Measurements from ENCODE around the gene TRPC6.

Gene TRPC6

DNA sequence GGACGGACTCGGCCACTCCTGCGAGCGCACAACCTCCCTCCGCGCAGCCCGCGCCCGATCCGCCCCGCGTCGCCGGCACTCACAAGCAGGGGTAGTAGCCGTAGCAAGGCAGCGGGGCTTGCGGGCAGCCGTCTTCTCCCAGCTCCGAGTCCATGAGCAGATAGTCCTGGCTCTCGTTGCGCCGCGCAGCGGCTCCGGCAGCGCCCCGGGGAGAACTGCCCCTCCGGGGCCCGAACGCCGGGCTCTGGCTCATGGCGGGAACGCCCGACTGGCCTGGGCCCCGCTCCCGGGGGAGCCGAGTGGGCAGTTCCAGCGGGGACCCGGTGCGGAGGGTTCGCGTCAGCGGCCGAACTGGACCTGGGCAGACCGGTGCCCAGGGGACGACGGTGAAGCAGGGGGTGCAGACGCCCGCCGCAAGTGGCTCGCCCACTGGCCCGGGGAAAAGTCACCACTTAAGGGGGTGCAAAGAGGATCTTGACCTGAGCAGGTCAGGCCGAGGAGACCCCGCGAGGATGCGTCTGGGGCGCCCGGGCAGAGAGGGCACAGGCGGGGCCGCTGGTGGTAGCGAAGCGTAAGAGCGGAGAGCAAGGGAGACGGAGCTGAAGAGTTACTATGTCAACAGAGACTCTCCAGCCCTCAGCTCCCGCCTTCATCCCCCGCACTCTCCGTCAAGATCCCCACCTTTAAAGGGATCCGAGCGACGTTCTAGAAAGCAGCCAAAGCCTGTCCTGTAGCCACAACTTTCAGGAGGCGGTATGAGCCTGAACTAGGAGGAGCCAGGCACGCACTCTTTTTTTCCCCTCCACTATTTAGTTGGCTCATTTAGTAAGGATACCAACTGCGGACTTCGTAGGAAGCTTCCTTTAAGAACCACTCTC is at the start of gene TRPC6:
Gene TRPC6, minus strand, starts transcription at position 757 of the 878 bp plus-strand sequence. Its CDS starts 504 bp downstream, at position 253.
- DNase-seq (ENCODE audit: low read depth, low spot score), result no peak

DNA sequence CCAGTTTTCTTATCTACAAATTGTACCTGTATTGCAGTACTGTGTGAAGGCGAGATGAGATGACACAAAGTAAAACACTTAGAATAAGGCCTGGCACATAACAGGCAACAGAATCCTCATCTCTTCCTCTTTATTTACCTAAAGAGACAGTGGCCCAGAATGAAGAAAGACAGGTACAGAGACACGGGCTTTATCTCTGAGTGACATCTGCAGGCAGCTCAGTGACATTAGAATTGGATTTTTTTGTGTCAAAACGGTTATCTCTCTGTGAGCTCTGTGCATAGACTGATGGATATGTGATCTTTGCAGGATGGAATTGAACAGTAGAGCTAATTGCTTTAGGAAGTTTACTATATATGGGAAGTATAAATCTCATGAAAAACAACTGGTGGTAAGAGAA is 36.2 kb upstream of the TRPC6 start:
- no peak for DNase-seq (ENCODE audit: low read depth, low spot score)

GRCh38 chr11:101618709-101619108 is 34.9 kb upstream of the TRPC6 start:
- no peak for DNase-seq (ENCODE audit: low read depth, low spot score)

DNA sequence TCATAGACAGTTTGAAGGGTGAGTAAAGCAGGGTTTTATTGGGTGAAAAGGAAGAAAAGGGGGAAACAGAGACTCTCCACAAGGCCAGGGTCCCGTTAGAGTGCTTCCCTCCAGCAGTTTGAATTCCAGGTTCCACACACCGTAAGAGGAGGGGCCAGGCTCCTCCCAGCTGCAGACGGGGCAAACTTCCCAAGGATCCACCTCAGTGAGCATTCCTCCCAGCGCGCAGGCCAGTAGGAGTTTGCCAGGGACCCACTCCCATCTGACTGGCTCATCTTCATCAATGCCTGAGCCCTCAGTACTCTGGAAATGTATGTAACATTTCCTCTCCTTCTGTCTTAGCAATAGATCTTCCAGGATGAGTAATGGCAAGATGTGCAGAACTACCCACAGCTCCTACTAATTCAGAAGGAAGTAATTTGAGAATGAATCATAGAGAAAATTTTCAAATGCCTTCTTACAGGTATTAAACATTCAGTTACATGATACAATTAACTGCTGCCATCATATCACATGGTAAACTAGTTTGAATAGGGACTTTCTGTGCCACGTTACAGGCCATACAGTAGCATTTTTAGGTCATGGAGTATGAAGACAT is 34.0 kb upstream of the TRPC6 start:
- DNase-seq (ENCODE audit: low read depth, low spot score), result no peak

DNA sequence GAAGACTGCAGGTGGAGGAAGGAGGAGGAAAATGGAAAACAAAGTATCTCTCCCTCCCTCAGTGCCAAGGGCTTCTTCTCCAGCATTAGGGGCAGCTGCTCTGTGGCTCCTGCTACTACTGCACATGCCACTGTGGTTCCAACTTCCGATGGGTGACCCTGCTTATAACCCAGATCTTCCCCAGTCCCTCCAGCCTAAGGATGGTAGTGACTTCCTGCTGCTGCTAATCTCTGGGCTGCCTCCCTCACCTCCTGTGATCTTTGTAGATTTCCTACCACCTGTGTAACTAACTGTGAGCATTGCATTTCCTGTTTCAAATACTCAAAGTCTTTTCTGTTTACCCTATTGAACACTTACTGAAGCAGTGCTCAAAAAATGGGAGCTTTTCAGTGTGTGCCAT is 28.7 kb upstream of the TRPC6 start:
- DNase-seq (ENCODE audit: low read depth, low spot score), result no peak

DNA sequence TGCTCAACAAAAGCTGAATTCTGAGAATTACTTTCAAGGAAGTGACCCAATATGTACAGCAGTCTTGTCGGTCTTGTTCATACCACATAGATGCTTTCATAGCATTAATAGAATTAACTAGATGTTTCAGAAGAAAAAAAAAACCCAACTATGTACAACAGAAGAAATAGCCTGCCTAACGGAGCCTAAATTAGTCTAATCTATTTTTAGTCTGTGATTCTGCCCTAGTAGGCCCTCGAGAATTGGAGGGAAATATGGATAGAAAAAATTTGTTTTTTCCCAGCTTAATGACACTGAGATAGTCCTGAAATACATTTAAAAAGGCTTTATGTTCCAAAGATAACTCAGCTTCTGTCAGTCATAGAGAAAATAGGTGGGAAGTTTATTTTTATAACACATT is 17.1 kb upstream of the TRPC6 start:
- no peak for DNase-seq (ENCODE audit: low read depth, low spot score)

- DNase-seq (ENCODE audit: low read depth, low spot score), result no peak
These were observed 3.2 kb upstream of the TRPC6 start for GRCh38 chr11:101586965-101587364.

- no peak for DNase-seq (ENCODE audit: low read depth, low spot score)
These were observed 848 bp upstream of the TRPC6 start for GRCh38 chr11:101584655-101585054.

DNA sequence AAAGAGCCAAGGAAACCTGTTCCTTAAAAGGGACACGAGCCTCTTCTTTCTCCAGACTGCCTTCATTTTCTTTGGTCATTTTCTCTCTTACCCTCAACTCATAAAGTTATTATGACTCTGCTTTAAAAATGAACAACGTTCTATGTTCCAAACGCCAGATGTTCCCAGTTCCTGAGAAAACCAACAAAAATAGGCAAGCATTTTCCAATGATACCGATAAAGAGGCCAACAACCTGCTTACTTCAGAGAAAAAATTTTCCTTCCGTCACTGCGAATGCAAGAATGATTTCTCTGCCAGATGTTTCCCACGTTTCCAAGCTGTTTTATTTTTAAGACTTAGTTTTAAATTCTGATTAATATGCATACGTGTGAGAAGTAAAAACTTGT is 315 bp upstream of the TRPC6 start:
- no peak for DNase-seq (ENCODE audit: low read depth, low spot score)

DNA sequence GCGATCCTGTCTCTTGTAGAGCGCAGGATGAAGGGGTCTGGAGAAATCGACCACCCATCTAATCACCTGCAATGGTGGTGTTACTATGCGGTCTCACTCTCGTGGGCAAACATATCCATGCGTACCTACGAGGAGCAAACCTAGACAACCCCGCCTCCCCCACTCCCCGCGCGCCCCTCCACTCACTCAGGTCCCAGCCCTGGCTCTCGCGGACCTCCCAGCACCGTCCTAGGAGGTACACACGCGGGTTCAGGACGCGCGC is 887 bp downstream of the TRPC6 start:
- no peak for DNase-seq (ENCODE audit: low read depth, low spot score)

GRCh38 chr11:101582236-101582988 is 1.4 kb downstream of the TRPC6 start:
- DNase-seq (ENCODE audit: low read depth, low spot score), result no peak

GRCh38 chr11:101577461-101577860 is 6.3 kb downstream of the TRPC6 start:
- DNase-seq (ENCODE audit: low read depth, low spot score), result no peak

DNA sequence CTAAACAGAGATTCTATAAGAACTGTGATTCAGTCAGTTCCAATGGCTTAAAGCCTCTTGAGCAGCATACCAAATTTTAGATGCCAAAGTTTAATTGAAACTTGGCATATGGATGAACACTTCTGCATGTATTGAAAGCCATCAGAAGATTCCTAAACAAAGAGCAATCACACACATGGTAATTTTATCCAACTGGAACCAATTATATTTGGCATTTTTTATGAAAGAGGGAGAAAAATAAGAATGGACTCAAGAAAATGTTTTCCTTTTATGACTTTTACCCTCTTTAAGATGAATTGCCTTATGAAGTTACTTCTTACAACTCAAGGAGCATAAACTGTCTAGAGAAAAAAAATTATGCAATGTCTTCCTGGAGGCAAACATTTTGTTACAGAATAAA is 7.4 kb downstream of the TRPC6 start:
- no peak for DNase-seq (ENCODE audit: low read depth, low spot score)

DNA sequence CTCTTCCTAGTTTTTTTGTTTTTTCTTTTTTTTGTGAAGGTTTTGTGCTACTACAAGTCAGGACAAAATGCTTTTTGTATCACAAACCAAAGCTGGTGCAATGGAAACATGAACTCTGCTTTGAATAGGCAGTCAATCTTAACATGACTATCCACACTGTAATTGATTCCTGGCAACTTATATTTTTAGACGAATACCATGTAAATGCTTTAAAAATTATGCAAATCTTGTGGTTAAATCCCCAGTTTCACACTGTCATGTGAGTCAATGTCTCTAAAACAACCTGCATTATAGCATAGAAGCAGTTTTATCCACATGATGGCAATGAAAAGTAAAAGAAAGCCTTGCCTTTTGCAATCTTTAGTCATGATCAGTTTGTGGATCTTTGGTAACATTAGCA is 8.9 kb downstream of the TRPC6 start:
- no peak for DNase-seq (ENCODE audit: low read depth, low spot score)

DNA sequence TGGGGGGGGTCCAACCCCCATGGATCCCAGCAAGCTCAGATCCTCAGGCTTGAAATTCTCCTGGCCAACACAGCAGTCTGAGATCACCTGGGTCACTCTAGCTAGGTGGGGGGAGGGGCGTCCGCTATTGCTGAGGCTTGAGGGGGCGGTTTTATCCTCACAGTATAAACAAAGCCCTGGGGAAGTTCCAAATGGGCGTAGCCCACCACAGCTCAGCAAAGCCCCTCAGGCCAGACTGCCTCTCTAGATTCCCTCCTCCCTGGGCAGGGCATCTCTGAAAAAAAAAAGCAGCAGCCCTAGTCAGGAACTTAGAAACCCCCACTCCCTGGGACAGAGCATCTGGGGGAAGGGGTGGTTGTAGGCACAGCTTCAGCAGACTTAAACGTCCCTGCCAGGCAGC is 16.7 kb downstream of the TRPC6 start:
- no peak for DNase-seq (ENCODE audit: low read depth, low spot score)

DNA sequence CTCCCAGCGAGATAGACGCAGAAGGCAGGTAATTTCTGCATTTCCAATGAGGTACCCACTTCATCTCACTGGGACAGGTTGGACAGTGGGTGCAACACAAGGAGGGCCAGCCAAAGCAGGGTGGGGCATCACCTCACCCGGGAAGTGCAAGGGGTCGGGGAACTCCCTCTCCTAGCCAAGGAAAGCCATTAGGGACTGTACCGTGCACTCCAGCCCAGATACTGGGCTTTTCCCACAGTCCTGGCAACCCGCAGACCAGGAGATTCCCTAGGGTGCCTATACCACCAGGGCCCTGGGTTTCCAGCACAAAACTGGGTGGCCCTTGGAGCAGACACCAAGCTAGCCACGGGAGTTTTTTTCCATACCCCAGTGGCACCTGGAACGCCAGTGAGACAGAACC is 17.2 kb downstream of the TRPC6 start:
- DNase-seq (ENCODE audit: low read depth, low spot score), result no peak

DNA sequence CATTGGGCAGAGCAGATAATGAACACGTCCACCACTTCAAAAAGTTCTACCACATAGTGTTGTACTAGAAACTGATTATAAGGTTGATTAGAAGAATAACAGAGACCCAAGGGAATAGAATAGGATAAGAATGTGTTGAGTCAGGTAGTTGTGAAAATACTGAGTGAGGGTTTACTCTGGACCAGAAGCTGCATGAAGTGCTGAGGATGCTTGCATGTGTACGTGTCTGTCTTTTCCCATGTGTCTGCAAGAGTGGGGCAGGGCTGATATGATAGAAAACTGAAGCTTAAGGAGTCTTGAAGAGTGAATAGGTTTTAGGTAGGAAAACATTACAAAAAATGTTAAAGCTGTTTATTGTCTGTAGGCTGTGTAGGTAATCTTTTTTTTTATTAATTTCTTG is 20.6 kb downstream of the TRPC6 start:
- DNase-seq (ENCODE audit: low read depth, low spot score), result no peak

GRCh38 chr11:101555366-101555765 is 28.4 kb downstream of the TRPC6 start:
- DNase-seq (ENCODE audit: low read depth, low spot score), result no peak

GRCh38 chr11:101553891-101554292 is 29.9 kb downstream of the TRPC6 start:
- DNase-seq (ENCODE audit: low read depth, low spot score), result no peak

- no peak for DNase-seq (ENCODE audit: low read depth, low spot score)
These were observed 30.9 kb downstream of the TRPC6 start for GRCh38 chr11:101552888-101553287.

DNA sequence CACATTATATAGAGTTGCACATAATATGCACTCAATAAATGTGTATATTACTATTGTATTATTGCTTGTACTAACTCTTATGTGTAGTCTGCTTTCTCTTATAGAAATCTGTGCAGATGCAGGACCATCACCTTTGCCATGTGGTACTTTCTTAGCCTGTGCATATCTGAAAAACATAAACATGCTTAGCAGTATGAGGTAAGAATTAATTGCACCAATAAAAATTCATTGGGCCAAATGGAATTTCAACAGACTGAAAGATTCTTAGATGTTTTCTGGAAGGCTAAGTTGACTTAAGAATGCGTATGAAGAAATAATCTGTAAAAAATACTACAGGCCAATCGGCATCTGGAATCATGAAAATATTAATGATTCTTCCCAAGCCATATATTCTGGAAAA is 55.3 kb downstream of the TRPC6 start:
- no peak for DNase-seq (ENCODE audit: low read depth, low spot score)

- no peak for DNase-seq (ENCODE audit: low read depth, low spot score)
These were observed 60.1 kb downstream of the TRPC6 start for GRCh38 chr11:101523634-101524260.
